Esophagus (tissue), 2 donors: ENCODE results near the gene PDE7B. TPM values are rescaled to one million over a fixed set of nuclear protein-coding genes. Genes with fewer than 3 reads are reported as not detected.
"Not testable (repeated sequence)": the region's sequence is repeated elsewhere in the genome, so short reads cannot be mapped to it uniquely, and the experiment has no call there.

Experiments used
- H3K27ac ChIP-seq, 2 donors: one replicate each; pipeline ENCODE4 v1.5.1; 2013; ENCODE audit warnings: low read depth in 2 of 2, mild to moderate bottlenecking in 2 of 2, inconsistent platforms in 1 of 2, low read length in 1 of 2, moderate library complexity in 1 of 2
- H3K27me3 ChIP-seq, 2 donors: one replicate each; pipeline ENCODE4 v1.6.1; 2013; ENCODE audit warnings: low read length in 2 of 2, control low read depth in 1 of 2, mild to moderate bottlenecking in 1 of 2; ENCODE audit not compliant: insufficient read depth in 2 of 2, control insufficient read depth in 1 of 2
- H3K36me3 ChIP-seq, 2 donors: one replicate each; pipeline ENCODE4 v1.6.1; 2013; ENCODE audit warnings: low read length in 1 of 2; ENCODE audit not compliant: control insufficient read depth in 2 of 2, insufficient read depth in 2 of 2
- H3K4me1 ChIP-seq, 2 donors: one replicate each; pipeline ENCODE4 v1.6.1; 2013; ENCODE audit warnings: low read length in 1 of 2; ENCODE audit not compliant: control insufficient read depth in 2 of 2, insufficient read depth in 2 of 2
- H3K4me3 ChIP-seq, 2 donors: one replicate each; pipeline ENCODE4 v1.5.1; 2013; ENCODE audit warnings: low read length in 2 of 2, mild to moderate bottlenecking in 2 of 2, low read depth in 1 of 2, moderate library complexity in 1 of 2
- H3K9me3 ChIP-seq, 2 donors: one replicate each; pipeline ENCODE4 v1.6.1; 2013; ENCODE audit warnings: mild to moderate bottlenecking in 2 of 2, low read depth in 1 of 2, low read length in 1 of 2, moderate library complexity in 1 of 2; ENCODE audit not compliant: control insufficient read depth in 2 of 2, insufficient read depth in 1 of 2
- WGBS, 2 donors: extraction: QIAGEN DNeasy Blood & Tissue Kit; methylation state at CpG; one replicate each; pipeline ENCODE4 v1.1.7; 2013; 5-methylcytosine and 5-hydroxymethylcytosine counted together
- polyA plus RNA-seq, 2 donors: library from polyadenylated mRNA; stranded (reverse); fragments of 200-250 nt; gene quantifications; one replicate each; pipeline ENCODE4 v1.2.3, GENCODE V29; 2013
- donor health status: healthy with polysubstance abuse.
- donor health status: Bipolar disorder and iron deficiency.

The PDE7B gene
- polyA plus RNA-seq, 2 donors, result 0.18 to 0.64 TPM

GRCh38 chr6:136134268-136134667 lies 282.8 kb downstream of the PDE7B start:
- 68% methylated on average over 5 of the region's 5 CpGs for whole genome bisulfite sequencing, 2 donors
- no peaks in the 10 kb centered on the region for H3K9me3 ChIP-seq
- no peak overlapping the region for H3K27ac ChIP-seq
- H3K27me3 ChIP-seq, result no peaks in the 10 kb centered on the region
- no peaks in the 10 kb centered on the region for H3K4me1 ChIP-seq
- no peak overlapping the region for H3K4me3 ChIP-seq
- no peaks in the 10 kb centered on the region for H3K36me3 ChIP-seq

- WGBS, 2 donors, result 67 to 74% methylated on average over 3 of the region's 3 CpGs
- Histone ChIP-seq H3K4me3 (no peak overlapping the region), H3K9me3 (no peaks in the 10 kb centered on the region), H3K36me3 (no peaks in the 10 kb centered on the region), H3K27ac (no peak overlapping the region), H3K27me3 (no peaks in the 10 kb centered on the region), H3K4me1 (no peaks in the 10 kb centered on the region)
Measured at GRCh38 chr6:136134751-136135150, 283.2 kb downstream of the PDE7B start.

GRCh38 chr6:136136274-136136673 lies 284.8 kb downstream of the PDE7B start:
- no peaks in the 10 kb centered on the region for H3K36me3 ChIP-seq
- no peak overlapping the region for H3K27ac ChIP-seq
- no peaks in the 10 kb centered on the region for H3K27me3 ChIP-seq
- no peaks in the 10 kb centered on the region for H3K4me1 ChIP-seq
- no peak overlapping the region for H3K4me3 ChIP-seq
- WGBS, 2 donors, result 87 to 88% methylated on average over 2 of the region's 2 CpGs
- H3K9me3 ChIP-seq, result no peaks in the 10 kb centered on the region

- H3K9me3 ChIP-seq, result no peaks in the 10 kb centered on the region
- H3K36me3 ChIP-seq, result no peaks in the 10 kb centered on the region
- H3K27ac ChIP-seq, result no peak overlapping the region
- 42 to 52% methylated on average over 3 of the region's 3 CpGs for WGBS, 2 donors
- no peaks in the 10 kb centered on the region for H3K4me1 ChIP-seq
- H3K27me3 ChIP-seq, result no peaks in the 10 kb centered on the region
- no peak overlapping the region for H3K4me3 ChIP-seq
Measured at GRCh38 chr6:136137008-136137692, 285.6 kb downstream of the PDE7B start.

GRCh38 chr6:136137739-136138402 lies 286.4 kb downstream of the PDE7B start:
- no peaks in the 10 kb centered on the region for H3K36me3 ChIP-seq
- no peak overlapping the region for H3K4me3 ChIP-seq
- no peaks in the 10 kb centered on the region for H3K4me1 ChIP-seq
- no peaks in the 10 kb centered on the region for H3K27me3 ChIP-seq
- H3K27ac ChIP-seq, result no peak overlapping the region
- WGBS, 2 donors, result 70 to 84% methylated on average over 3 of the region's 3 CpGs
- H3K9me3 ChIP-seq, result no peaks in the 10 kb centered on the region

GRCh38 chr6:136139111-136139510 lies 287.6 kb downstream of the PDE7B start:
- H3K36me3 ChIP-seq, H3K27me3 ChIP-seq: not testable (repeated sequence)
- 89 to 96% methylated on average over 5 of the region's 6 CpGs for WGBS, 2 donors

GRCh38 chr6:136144251-136145023 lies 292.9 kb downstream of the PDE7B start:
- Histone ChIP-seq H3K36me3 (no peaks in the 10 kb centered on the region), H3K27me3 (no peaks in the 10 kb centered on the region), H3K27ac (no peak overlapping the region), H3K4me1 (no peaks in the 10 kb centered on the region), H3K9me3 (no peaks in the 10 kb centered on the region), H3K4me3 (no peak overlapping the region)

More at GRCh38 chr6:136139111-136139510, 287.6 kb downstream of the PDE7B start:
- H3K4me1 ChIP-seq, H3K27ac ChIP-seq, H3K9me3 ChIP-seq, H3K4me3 ChIP-seq: not testable (repeated sequence)

GRCh38 chr6:136146130-136146529 lies 294.6 kb downstream of the PDE7B start:
- H3K4me3 ChIP-seq, result no peak overlapping the region
- no peaks in the 10 kb centered on the region for H3K27me3 ChIP-seq
- H3K36me3 ChIP-seq, result no peaks in the 10 kb centered on the region
- WGBS, 2 donors, result 84 to 87% methylated on average over 2 of the region's 2 CpGs
- H3K4me1 ChIP-seq, result no peaks in the 10 kb centered on the region
- H3K9me3 ChIP-seq, result no peaks in the 10 kb centered on the region
- no peak overlapping the region for H3K27ac ChIP-seq

- 87 to 91% methylated on average over 2 of the region's 2 CpGs for WGBS, 2 donors
- H3K9me3 ChIP-seq, result no peaks in the 10 kb centered on the region
- no peak overlapping the region for H3K4me3 ChIP-seq
- H3K27me3 ChIP-seq, result no peaks in the 10 kb centered on the region
- H3K36me3 ChIP-seq, result no peaks in the 10 kb centered on the region
- H3K27ac ChIP-seq, result no peak overlapping the region
- no peaks in the 10 kb centered on the region for H3K4me1 ChIP-seq
Measured at GRCh38 chr6:136147342-136147741, 295.8 kb downstream of the PDE7B start.
